Right lobe of liver (tissue), 6 donors: ENCODE measurements around the gene BLOC1S5. TPM values are rescaled to one million over a fixed set of nuclear protein-coding genes. Genes with fewer than 3 reads are reported as not detected.

Experiments used
- ATAC-seq, 4 donors: fragments of 200-7000 bp; cut with Tn5 transposase; one replicate each; pipeline ENCODE4 v1.9.1; 2020; ENCODE audit warnings: mild to moderate bottlenecking in 4 of 4, moderate library complexity in 4 of 4
- DNase-seq, 3 donors: peaks; one replicate each; pipeline ENCODE4 v3.0.0-alpha.2; 2020
- H3K27ac ChIP-seq, 3 donors: fragments of 200-600 bp; one replicate each; pipeline ENCODE4 v1.8.0; 2022
- H3K27me3 ChIP-seq, 2 donors: fragments of 200-600 bp; one replicate each; pipeline ENCODE4 v1.8.0; 2022
- H3K36me3 ChIP-seq, 4 donors: fragments of 200-600 bp; sonication (generic) in 1 of 4; one replicate each; pipeline versions ENCODE4 v1.5.1 to v1.8.0; 2017 to 2022; ENCODE audit warnings: control low read depth in 1 of 4
- H3K4me1 ChIP-seq, 4 donors: fragments of 200-600 bp; sonication (generic) in 1 of 4; one replicate each; pipeline versions ENCODE4 v1.5.1 to v1.8.0; 2017 to 2022; ENCODE audit warnings: control low read depth in 1 of 4
- H3K4me3 ChIP-seq, 3 donors: fragments of 200-600 bp; one replicate each; pipeline ENCODE4 v1.8.0; 2022
- H3K9me3 ChIP-seq, 4 donors: fragments of 200-600 bp; sonication (generic) in 1 of 4; one replicate each; pipeline versions ENCODE4 v1.5.1 to v1.8.0; 2017 to 2022; ENCODE audit warnings: control low read depth in 1 of 4
- CTCF ChIP-seq, 4 donors: fragments of 200-600 bp in 3 of 4; fragments of 450-650 bp in 1 of 4; IDR thresholded peaks; one replicate each; pipeline versions ENCODE4 v1.5.1 to v1.8.0; 2016 to 2022; ENCODE audit warnings: antibody characterized with exemption in 4 of 4, mild to moderate bottlenecking in 2 of 4
- POLR2A ChIP-seq: fragments of 450-650 bp; IDR thresholded peaks from one replicate; pipeline ENCODE4 v1.6.1; 2017; ENCODE audit warnings: antibody characterized with exemption, mild to moderate bottlenecking
- WGBS: methylation state at CpG from one replicate; pipeline ENCODE4 v1.1.6; 2018; ENCODE audit warnings: low coverage, low lambda C conversion rate; ENCODE audit not compliant: insufficient coverage; ENCODE audit errors: missing lambda C conversion rate; 5-methylcytosine and 5-hydroxymethylcytosine counted together
- intact Hi-C, 2 donors: fragments of 100-400 bp; cut with DNase I; formaldehyde crosslinking; loops; one replicate each; pipeline versions ENCODE4 v1.11.2 to v1.14.1; 2022
- total RNA-seq, 6 experiments: library from RNA; depleted of rRNA in 2 of 6; stranded (reverse); fragments of >200 nt in 2 of 6; fragmentation: NEBNext Ultra II Directional in 3 of 6; extraction: Animal tissue kit (Norgen Biotek cat#: 25700) in 3 of 6; gene quantifications; one replicate each; pipeline versions ENCODE4 v1.1.0 to v1.2.4, GENCODE V29; 2016 to 2023
- donor health status: DM: no; HTN: yes; CAD: no.
- donor health status: DM: no; HTN: no; CAD: no.
- donor health status: DM: no; HTN: no; CAD: no.
- donor health status: DM: no; HTN: yes; CAD: no.
- donor health status: DM: no; HTN: yes; CAD: no.

The BLOC1S5 gene
- total RNA-seq, 6 experiments from 2014 or later = 4.4 to 10.7 (median 7.4) TPM

DNA sequence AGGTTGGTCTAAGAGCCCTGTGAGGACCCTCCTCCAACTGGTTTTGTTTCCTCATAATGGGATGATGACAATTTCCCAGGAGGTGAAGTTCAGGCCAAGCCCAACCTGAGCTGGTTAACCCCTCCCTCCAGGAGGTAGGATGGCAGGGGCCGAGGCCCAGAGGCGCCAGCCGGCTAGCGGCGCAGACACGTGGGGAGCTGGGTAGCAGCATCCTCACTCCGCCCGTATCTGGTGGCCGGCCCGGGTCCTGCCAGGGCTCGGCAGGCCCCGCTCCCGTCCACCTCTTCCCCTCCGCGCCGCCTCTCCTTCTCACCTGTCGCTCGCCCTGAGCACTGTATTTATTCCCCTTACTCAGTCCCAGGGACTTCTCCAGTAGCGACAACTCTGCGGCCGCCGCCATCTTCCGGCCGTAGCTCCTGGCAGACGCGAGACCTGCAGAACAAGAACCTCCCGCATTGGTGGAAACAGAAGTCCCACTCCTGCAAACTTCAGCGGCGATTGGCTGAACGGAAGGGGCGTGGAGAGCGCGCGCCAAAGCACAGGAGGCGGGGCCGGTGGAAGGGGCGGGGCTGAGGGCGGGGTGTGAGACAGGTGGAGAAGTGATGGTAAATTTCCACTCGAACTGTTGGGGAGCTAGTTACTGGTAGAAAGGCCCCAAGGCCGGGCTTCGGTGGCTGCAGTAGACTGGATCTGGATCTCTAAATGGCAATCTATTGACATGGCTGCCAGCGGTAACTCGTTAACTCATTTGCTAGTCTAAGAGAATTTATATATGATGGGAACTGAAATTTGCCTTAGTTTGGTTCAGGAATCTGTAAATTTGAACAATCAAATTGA, 38.2 kb upstream of the BLOC1S5 start, which contains the start of gene EEF1E1:
TSS of gene EEF1E1 (minus strand) at position 427 of the 837 bp plus-strand sequence. CDS start at position 400, 27 bp downstream.
- DNase-seq (peak; percentile 95 to 97 (median 97)), ATAC-seq (peak; percentile 99 to 100 (median 99))
- Histone ChIP-seq H3K9me3 (no peaks in the 10 kb centered on the region), H3K4me3 (peak within 1 kb of the TSS; percentile 88 to 96 (median 90)), H3K27ac (peak within 1 kb of the TSS in 2 of 3 donors; percentile 20 to 30), H3K4me1 (peaks cover 0 to 8% (median 0%) of the 10 kb centered on the region in 4 donors), H3K27me3 (no peaks in the 10 kb centered on the region), H3K36me3 (peaks cover 0 to under 1% (median 0%) of the 10 kb centered on the region in 4 donors)
- WGBS = 1% methylated on average over 33 of the region's 43 CpGs
- TF ChIP-seq CTCF (IDR thresholded peaks at IDR 0.05) = no peak
- TF ChIP-seq POLR2A = peak; percentile 52
- intact Hi-C loops = no loop called here

GRCh38 chr6:8100159-8100854, 36.1 kb upstream of the BLOC1S5 start:
- Histone ChIP-seq H3K9me3 (no peaks in the 10 kb centered on the region), H3K27ac (no peak overlapping the region), H3K4me1 (peaks cover 0 to 8% (median 0%) of the 10 kb centered on the region in 4 donors), H3K4me3 (no peak overlapping the region), H3K27me3 (no peaks in the 10 kb centered on the region), H3K36me3 (peaks cover 0 to 20% (median 5%) of the 10 kb centered on the region in 4 donors)
- no peak for DNase-seq
- no peak for ATAC-seq
- intact Hi-C loops = no loop called here
- TF ChIP-seq CTCF (IDR thresholded peaks at IDR 0.05) (no peak), POLR2A (no peak)
- WGBS = 80% methylated on average over 8 of the region's 8 CpGs

DNA sequence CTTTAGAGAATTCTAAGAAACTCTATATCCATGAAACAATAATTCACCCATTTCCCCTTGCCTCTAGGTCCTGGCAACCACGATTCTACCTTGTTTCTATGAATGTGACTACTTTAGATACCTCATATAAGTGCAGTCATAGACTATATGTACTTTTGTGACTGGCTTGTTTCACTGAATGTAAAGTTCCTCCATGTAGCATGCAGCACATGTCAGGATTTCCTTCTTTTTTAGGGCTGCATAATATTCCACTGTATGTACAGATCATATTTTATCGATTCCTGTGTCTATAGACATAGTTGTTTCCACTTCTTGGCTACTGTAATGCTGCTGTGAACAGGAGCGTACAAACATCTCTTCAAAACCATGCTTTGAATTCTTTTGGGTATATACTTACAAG, 26.5 kb upstream of the BLOC1S5 start:
- ATAC-seq (no peak), DNase-seq (no peak)
- Histone ChIP-seq H3K4me1 (peaks cover 0 to under 1% (median 0%) of the 10 kb centered on the region in 4 donors), H3K27me3 (no peaks in the 10 kb centered on the region), H3K9me3 (no peaks in the 10 kb centered on the region), H3K4me3 (no peak overlapping the region), H3K27ac (no peak overlapping the region), H3K36me3 (peaks cover 0 to 37% (median 7%) of the 10 kb centered on the region in 4 donors)
- no peak for TF ChIP-seq POLR2A
- no peak for TF ChIP-seq CTCF (IDR thresholded peaks at IDR 0.05)
- 95% methylated on average over 3 of the region's 3 CpGs for whole genome bisulfite sequencing
- intact Hi-C loops = no loop called here

DNA sequence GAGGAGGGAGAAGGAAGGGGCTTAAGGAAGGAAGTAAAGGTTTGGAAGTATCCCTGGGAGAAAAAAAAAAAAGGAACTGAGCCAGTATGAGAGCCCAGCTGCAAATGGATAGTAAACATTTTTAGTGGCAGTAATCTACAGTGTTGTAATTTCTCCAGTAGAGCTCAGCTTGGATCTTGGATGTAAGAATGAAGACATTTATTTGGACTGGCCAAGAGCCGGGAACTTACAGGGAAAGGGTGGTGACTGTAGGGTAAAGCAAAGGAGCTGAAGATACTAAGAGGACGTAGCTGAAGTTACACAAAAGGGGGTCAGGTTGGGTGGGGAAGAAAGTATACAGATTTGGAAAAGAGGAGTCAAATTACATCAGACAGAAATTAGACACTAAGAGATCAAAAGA, 24.7 kb upstream of the BLOC1S5 start:
- DNase-seq = no peak
- TF ChIP-seq CTCF (IDR thresholded peaks at IDR 0.05) = no peak
- no peak for TF ChIP-seq POLR2A
- no peaks in the 10 kb centered on the region for H3K27me3 ChIP-seq
- H3K4me3 ChIP-seq = no peak overlapping the region
- peaks cover 0 to 16% (median 6%) of the 10 kb centered on the region in 4 donors for H3K4me1 ChIP-seq
- no peak for ATAC-seq
- intact Hi-C loops = no loop called here
- H3K27ac ChIP-seq = no peak overlapping the region
- H3K36me3 ChIP-seq = peaks cover 0 to 24% (median 5%) of the 10 kb centered on the region in 4 donors
- H3K9me3 ChIP-seq = no peaks in the 10 kb centered on the region
- WGBS = 100% methylated on average over 2 of the region's 2 CpGs
